HUES6 (cell line): ENCODE measurements around the gene LMF2.
A peak's percentile ranks its signal among the peaks of the same experiment; 100 is the strongest.
"Not testable (repeated sequence)": the region's sequence is repeated elsewhere in the genome, so short reads cannot be mapped to it uniquely, and the experiment has no call there.

Source experiments
- H3K27ac ChIP-seq: 2 replicates; pipeline ENCODE4 v1.7.0; 2013; ENCODE audit warnings: low read depth, mild to moderate bottlenecking, low read length, inconsistent platforms
- H3K27me3 ChIP-seq: 2 replicates; pipeline ENCODE4 v1.6.1; 2013; ENCODE audit warnings: low read length; ENCODE audit not compliant: control insufficient read depth, insufficient read depth
- H3K36me3 ChIP-seq: 2 replicates; pipeline ENCODE4 v1.6.1; 2013; ENCODE audit warnings: low read length; ENCODE audit not compliant: control insufficient read depth, insufficient read depth
- H3K4me1 ChIP-seq: 2 replicates; pipeline ENCODE4 v1.6.1; 2013; ENCODE audit warnings: low read length; ENCODE audit not compliant: control insufficient read depth, insufficient read depth
- H3K4me3 ChIP-seq: 2 replicates; pipeline ENCODE4 v1.5.1; 2013; ENCODE audit warnings: low read depth, low read length
- H3K9ac ChIP-seq: one replicate; pipeline ENCODE4 v1.6.1; 2013; ENCODE audit warnings: mild to moderate bottlenecking, low read length
- H3K9me3 ChIP-seq: 2 replicates; pipeline ENCODE4 v1.6.1; 2013; ENCODE audit warnings: low read depth, low read length; ENCODE audit not compliant: control insufficient read depth, insufficient read depth

LMF2 gene

GRCh38 chr22:50545522-50546325, 38.2 kb upstream of the LMF2 start, which contains the start of gene KLHDC7B:
TSS of gene KLHDC7B (plus strand) at chr22:50545899. CDS start at chr22:50546244, 345 bp downstream.
- Histone ChIP-seq H3K27ac (no peak within 1 kb of the TSS), H3K9me3 (no peaks in the 10 kb centered on the region), H3K4me3 (no peak within 1 kb of the TSS), H3K4me1 (no peaks in the 10 kb centered on the region), H3K27me3 (peaks cover 22% of the 10 kb centered on the region), H3K9ac (no peak within 1 kb of the TSS), H3K36me3 (no peaks in the 10 kb centered on the region)

GRCh38 chr22:50544746-50545253, 37.3 kb upstream of the LMF2 start:
- no peaks in the 10 kb centered on the region for H3K36me3 ChIP-seq
- peaks cover 22% of the 10 kb centered on the region for H3K27me3 ChIP-seq
- no peak overlapping the region for H3K27ac ChIP-seq
- no peaks in the 10 kb centered on the region for H3K9me3 ChIP-seq
- no peaks in the 10 kb centered on the region for H3K4me1 ChIP-seq
- H3K9ac ChIP-seq = no peak overlapping the region
- no peak overlapping the region for H3K4me3 ChIP-seq

- no peak overlapping the region for H3K27ac ChIP-seq
- H3K9me3 ChIP-seq = no peaks in the 10 kb centered on the region
- H3K4me3 ChIP-seq = peak overlapping the region; percentile 49
- no peaks in the 10 kb centered on the region for H3K4me1 ChIP-seq
- H3K27me3 ChIP-seq = peaks cover 22% of the 10 kb centered on the region
- H3K9ac ChIP-seq = no peak overlapping the region
- no peaks in the 10 kb centered on the region for H3K36me3 ChIP-seq
These were observed 36.7 kb upstream of the LMF2 start for GRCh38 chr22:50544078-50544745.

GRCh38 chr22:50542416-50542927, 35.0 kb upstream of the LMF2 start:
- H3K9ac ChIP-seq = no peak overlapping the region
- H3K27me3 ChIP-seq = peaks cover 22% of the 10 kb centered on the region
- H3K4me3 ChIP-seq = no peak overlapping the region
- H3K36me3 ChIP-seq = no peaks in the 10 kb centered on the region
- H3K9me3 ChIP-seq = no peaks in the 10 kb centered on the region
- no peak overlapping the region for H3K27ac ChIP-seq
- no peaks in the 10 kb centered on the region for H3K4me1 ChIP-seq

GRCh38 chr22:50541667-50542026, 34.1 kb upstream of the LMF2 start:
- H3K27me3 ChIP-seq = peaks cover 22% of the 10 kb centered on the region
- H3K4me1 ChIP-seq, H3K9ac ChIP-seq, H3K4me3 ChIP-seq, H3K36me3 ChIP-seq, H3K9me3 ChIP-seq, H3K27ac ChIP-seq: not testable (repeated sequence)

- H3K4me1 ChIP-seq = no peaks in the 10 kb centered on the region
- no peak overlapping the region for H3K4me3 ChIP-seq
- H3K9ac ChIP-seq = no peak overlapping the region
These were observed 32.9 kb upstream of the LMF2 start for GRCh38 chr22:50540381-50540780.

GRCh38 chr22:50537765-50538164, 30.3 kb upstream of the LMF2 start:
- Histone ChIP-seq H3K9ac (no peak overlapping the region), H3K9me3 (no peaks in the 10 kb centered on the region), H3K36me3 (no peaks in the 10 kb centered on the region), H3K4me1 (peaks cover 8% of the 10 kb centered on the region; the same call in 1 of the 2 replicates), H3K4me3 (no peak overlapping the region), H3K27ac (no peak overlapping the region), H3K27me3 (peaks cover 14% of the 10 kb centered on the region)

More at GRCh38 chr22:50540381-50540780, 32.9 kb upstream of the LMF2 start:
- Histone ChIP-seq H3K27ac (no peak overlapping the region), H3K36me3 (no peaks in the 10 kb centered on the region), H3K9me3 (no peaks in the 10 kb centered on the region), H3K27me3 (peaks cover 12% of the 10 kb centered on the region)

GRCh38 chr22:50536226-50536625, 28.7 kb upstream of the LMF2 start:
- Histone ChIP-seq H3K4me3 (no peak overlapping the region), H3K27ac (no peak overlapping the region), H3K36me3 (no peaks in the 10 kb centered on the region), H3K9me3 (no peaks in the 10 kb centered on the region), H3K4me1 (peaks cover 10% of the 10 kb centered on the region), H3K9ac (no peak overlapping the region), H3K27me3 (peaks cover 30% of the 10 kb centered on the region)

- Histone ChIP-seq H3K9me3 (no peaks in the 10 kb centered on the region), H3K9ac (no peak overlapping the region), H3K4me1 (peaks cover 13% of the 10 kb centered on the region), H3K36me3 (no peaks in the 10 kb centered on the region), H3K27ac (no peak overlapping the region), H3K4me3 (no peak overlapping the region), H3K27me3 (peaks cover 41% of the 10 kb centered on the region)
These were observed 27.6 kb upstream of the LMF2 start for GRCh38 chr22:50535113-50535512.

GRCh38 chr22:50533856-50534711, 26.6 kb upstream of the LMF2 start:
- H3K4me1 ChIP-seq = peaks cover 13% of the 10 kb centered on the region
- not testable (repeated sequence) for H3K36me3 ChIP-seq, H3K4me3 ChIP-seq, H3K9me3 ChIP-seq, H3K9ac ChIP-seq, H3K27ac ChIP-seq
- H3K27me3 ChIP-seq = peaks cover 51% of the 10 kb centered on the region
